ENCODE measurements around the gene OOSP1.
"Not testable (repeated sequence)": the region's sequence is repeated elsewhere in the genome, so short reads cannot be mapped to it uniquely, and the experiment has no call there.

DNA sequence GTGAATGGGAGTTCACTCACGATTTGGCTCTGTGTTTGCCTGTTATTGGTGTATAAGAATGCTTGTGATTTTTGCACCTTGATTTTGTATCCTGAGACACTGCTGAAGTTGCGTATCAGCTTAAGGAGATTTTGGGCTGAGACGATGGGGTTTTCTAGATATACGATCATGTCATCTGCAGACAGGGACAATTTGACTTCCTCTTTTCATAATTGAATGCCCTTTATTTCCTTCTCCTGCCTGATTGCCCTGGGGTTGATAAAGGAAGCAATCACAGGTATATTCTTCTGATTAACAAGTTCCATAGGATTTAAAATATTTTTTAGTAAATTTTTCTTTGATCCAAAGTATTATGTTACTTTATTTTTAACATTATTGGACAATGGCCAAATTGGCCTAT, 43.8 kb downstream of the OOSP1 start:
- not testable (repeated sequence) for TF ChIP-seq POLR2A (IDR thresholded peaks at IDR 0.05)
- TF ChIP-seq, protein P1, sequence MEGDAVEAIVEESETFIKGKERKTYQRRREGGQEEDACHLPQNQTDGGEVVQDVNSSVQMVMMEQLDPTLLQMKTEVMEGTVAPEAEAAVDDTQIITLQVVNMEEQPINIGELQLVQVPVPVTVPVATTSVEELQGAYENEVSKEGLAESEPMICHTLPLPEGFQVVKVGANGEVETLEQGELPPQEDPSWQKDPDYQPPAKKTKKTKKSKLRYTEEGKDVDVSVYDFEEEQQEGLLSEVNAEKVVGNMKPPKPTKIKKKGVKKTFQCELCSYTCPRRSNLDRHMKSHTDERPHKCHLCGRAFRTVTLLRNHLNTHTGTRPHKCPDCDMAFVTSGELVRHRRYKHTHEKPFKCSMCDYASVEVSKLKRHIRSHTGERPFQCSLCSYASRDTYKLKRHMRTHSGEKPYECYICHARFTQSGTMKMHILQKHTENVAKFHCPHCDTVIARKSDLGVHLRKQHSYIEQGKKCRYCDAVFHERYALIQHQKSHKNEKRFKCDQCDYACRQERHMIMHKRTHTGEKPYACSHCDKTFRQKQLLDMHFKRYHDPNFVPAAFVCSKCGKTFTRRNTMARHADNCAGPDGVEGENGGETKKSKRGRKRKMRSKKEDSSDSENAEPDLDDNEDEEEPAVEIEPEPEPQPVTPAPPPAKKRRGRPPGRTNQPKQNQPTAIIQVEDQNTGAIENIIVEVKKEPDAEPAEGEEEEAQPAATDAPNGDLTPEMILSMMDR (IDR thresholded peaks at IDR 0.05), result not testable (repeated sequence)

All from breast epithelium (tissue), 3 donors.